AG09319 (cell line): ENCODE data around the gene DGKD.

Experiments
- DNase-seq: peaks from one replicate; pipeline ENCODE4 v3.0.0-alpha.2; 2010; ENCODE audit warnings: low read depth; ENCODE audit errors: extremely low read depth
- CTCF ChIP-seq: IDR thresholded peaks from 2 replicates; pipeline ENCODE4 v1.5.1; 2011; ENCODE audit warnings: low read depth, mild to moderate bottlenecking, inconsistent platforms, low read length, moderate library complexity

The DGKD gene

GRCh38 chr2:233453111-233453915 lies 99.0 kb downstream of the DGKD start:
- DNase-seq: no peak
- TF ChIP-seq CTCF: no peak

GRCh38 chr2:233453916-233454315 lies 99.6 kb downstream of the DGKD start:
- no peak for DNase-seq
- TF ChIP-seq CTCF: no peak

- no peak for DNase-seq
- no peak for TF ChIP-seq CTCF
Measured at GRCh38 chr2:233455006-233455405, 100.7 kb downstream of the DGKD start.

GRCh38 chr2:233455491-233455890 lies 101.2 kb downstream of the DGKD start:
- no peak for DNase-seq
- no peak for TF ChIP-seq CTCF

- no peak for DNase-seq
- no peak for TF ChIP-seq CTCF
Measured at GRCh38 chr2:233456111-233456510, 101.8 kb downstream of the DGKD start.

GRCh38 chr2:233456934-233457333 lies 102.6 kb downstream of the DGKD start:
- DNase-seq: no peak
- TF ChIP-seq CTCF: no peak

- DNase-seq: no peak
- TF ChIP-seq CTCF: no peak
Measured at GRCh38 chr2:233457356-233457755, 103.1 kb downstream of the DGKD start.
